GM23338 (cell line): ENCODE data around the gene DOCK6. TPM values are rescaled to one million over a fixed set of nuclear protein-coding genes. Genes with fewer than 3 reads are reported as not detected.

Experiments used
- ATAC-seq: fragments of 200-7000 bp; cut with Tn5 transposase; 3 replicates; pipeline ENCODE4 v1.9.1; 2020
- DNase-seq: peaks from one replicate; pipeline ENCODE4 v3.0.0-alpha.2; 2015; ENCODE audit warnings: low spot score
- H2AFZ ChIP-seq: fragments of 200-600 bp; sonication (generic); 2 replicates; pipeline ENCODE4 v1.8.0; 2016; ENCODE audit warnings: antibody characterized with exemption, mild to moderate bottlenecking, moderate library complexity
- H3F3A ChIP-seq: fragments of 200-600 bp; sonication (generic); replicated peaks from 2 replicates; pipeline ENCODE4 v1.8.0; 2017; ENCODE audit warnings: antibody characterized with exemption, mixed run types, low read depth
- H3K27ac ChIP-seq: fragments of 200-600 bp; sonication (generic); 2 replicates; pipeline ENCODE4 v1.6.1; 2016; ENCODE audit warnings: low read depth
- H3K27me3 ChIP-seq: fragments of 200-600 bp; sonication (generic); 2 replicates; pipeline ENCODE4 v1.8.0; 2016; ENCODE audit warnings: mild to moderate bottlenecking, mixed run types, moderate library complexity; ENCODE audit not compliant: insufficient read depth
- H3K36me3 ChIP-seq: fragments of 200-600 bp; sonication (generic); 2 replicates; pipeline ENCODE4 v1.8.0; 2016; ENCODE audit warnings: mild to moderate bottlenecking; ENCODE audit not compliant: insufficient read depth
- H3K4me1 ChIP-seq: fragments of 200-600 bp; sonication (generic); 2 replicates; pipeline ENCODE4 v1.8.0; 2016; ENCODE audit warnings: mild to moderate bottlenecking, moderate library complexity; ENCODE audit not compliant: insufficient read depth
- H3K4me2 ChIP-seq: fragments of 200-600 bp; sonication (generic); 2 replicates; pipeline ENCODE4 v1.7.1; 2017; ENCODE audit warnings: mixed run types
- H3K4me3 ChIP-seq: fragments of 200-600 bp; sonication (generic); 2 replicates; pipeline ENCODE4 v1.6.1; 2016; ENCODE audit warnings: mixed run types
- H3K79me2 ChIP-seq: fragments of 200-600 bp; sonication (generic); replicated peaks from 2 replicates; pipeline ENCODE4 v1.8.0; 2017; ENCODE audit warnings: mild to moderate bottlenecking; ENCODE audit not compliant: insufficient read depth
- H3K9me2 ChIP-seq: fragments of 200-600 bp; sonication (generic); 2 replicates; pipeline ENCODE4 v1.8.0; 2017; ENCODE audit not compliant: insufficient read depth
- H4K20me1 ChIP-seq: fragments of 200-600 bp; sonication (generic); replicated peaks from 2 replicates; pipeline ENCODE4 v1.8.0; 2017; ENCODE audit warnings: mild to moderate bottlenecking; ENCODE audit not compliant: insufficient read depth
- H3K27ac Mint-ChIP-seq: 2 replicates; pipeline ENCODE4 v1.8.0; 2020; ENCODE audit warnings: inconsistent platforms, mild to moderate bottlenecking, moderate library complexity, mixed read lengths
- H3K27me3 Mint-ChIP-seq: 3 replicates; pipeline ENCODE4 v1.8.0; 2022; ENCODE audit warnings: low read depth, mild to moderate bottlenecking, moderate library complexity, mixed read lengths, inconsistent platforms; ENCODE audit not compliant: insufficient read depth, poor library complexity
- H3K36me3 Mint-ChIP-seq: 3 replicates; pipeline ENCODE4 v1.8.0; 2021; ENCODE audit warnings: low read depth, mild to moderate bottlenecking, inconsistent platforms, moderate library complexity, mixed read lengths
- H3K4me1 Mint-ChIP-seq: 3 replicates; pipeline ENCODE4 v1.8.0; 2020; ENCODE audit warnings: mild to moderate bottlenecking, inconsistent platforms, mixed read lengths
- H3K4me3 Mint-ChIP-seq: 3 replicates; pipeline ENCODE4 v1.8.0; 2021; ENCODE audit warnings: moderate library complexity, mild to moderate bottlenecking, inconsistent platforms, mixed read lengths
- H3K9me3 Mint-ChIP-seq: 3 replicates; pipeline ENCODE4 v1.8.0; 2020; ENCODE audit warnings: moderate library complexity, mild to moderate bottlenecking, inconsistent platforms, mixed read lengths
- CREB1 ChIP-seq: fragments of 250-450 bp; sonication (Bioruptor Pico); IDR thresholded peaks from 2 replicates; pipeline ENCODE4 v1.5.0; 2020; ENCODE audit warnings: low read depth, mild to moderate bottlenecking, moderate library complexity
- CTCF ChIP-seq, 2 experiments: fragments of 200-600 bp in 1 of 2; sonication (generic) in 1 of 2; conservative IDR thresholded peaks; 2 replicates each; pipeline versions ENCODE4 v1.5.1 to v1.6.1; 2016 to 2017; ENCODE audit warnings: antibody characterized with exemption in 2 of 2, low read depth in 2 of 2, mild to moderate bottlenecking in 2 of 2, moderate library complexity in 1 of 2
- EZH2 ChIP-seq: fragments of 200-600 bp; sonication (generic); IDR thresholded peaks from one replicate; pipeline ENCODE4 v1.8.0; 2017; ENCODE audit warnings: antibody characterized with exemption, mild to moderate bottlenecking, low read depth; ENCODE audit not compliant: unreplicated experiment
- EZH2phosphoT487 ChIP-seq: fragments of 200-600 bp; sonication (generic); IDR thresholded peaks from one replicate; pipeline ENCODE4 v1.8.1; 2018; ENCODE audit warnings: antibody characterized with exemption; ENCODE audit not compliant: unreplicated experiment
- JUNB ChIP-seq: IDR thresholded peaks from one replicate; pipeline ENCODE4 v1.6.1; 2016; ENCODE audit warnings: antibody characterized with exemption; ENCODE audit not compliant: unreplicated experiment
- NANOG ChIP-seq: IDR thresholded peaks from 2 replicates; pipeline ENCODE4 v1.6.1; 2016; ENCODE audit warnings: antibody characterized with exemption, borderline replicate concordance
- POLR2AphosphoS5 ChIP-seq: IDR thresholded peaks from 2 replicates; pipeline ENCODE4 v1.6.1; 2016; ENCODE audit warnings: antibody characterized with exemption, low read depth
- REST ChIP-seq: IDR thresholded peaks from one replicate; pipeline ENCODE4 v1.6.1; 2018; ENCODE audit warnings: antibody characterized with exemption; ENCODE audit not compliant: unreplicated experiment
- STAT1 ChIP-seq: IDR thresholded peaks from one replicate; pipeline ENCODE4 v1.6.1; 2016; ENCODE audit warnings: antibody characterized with exemption; ENCODE audit not compliant: unreplicated experiment
- ZNF114 ChIP-seq: fragments of 250-450 bp; sonication (Bioruptor Pico); IDR thresholded peaks from 2 replicates; pipeline ENCODE4 v1.5.0; 2020; ENCODE audit warnings: mild to moderate bottlenecking, moderate library complexity
- ZNF331 ChIP-seq: fragments of 250-450 bp; sonication (Bioruptor Pico); IDR thresholded peaks from 2 replicates; pipeline ENCODE4 v1.5.0; 2020; ENCODE audit warnings: low read depth, mild to moderate bottlenecking, moderate library complexity
- ZNF462 ChIP-seq: fragments of 250-450 bp; sonication (Bioruptor Pico); IDR thresholded peaks from 2 replicates; pipeline ENCODE4 v1.5.0; 2020; ENCODE audit warnings: mild to moderate bottlenecking, moderate library complexity
- polyA plus RNA-seq: library from polyadenylated mRNA; unstranded; fragments of >200 nt; fragmentation: Nextera tagmentation; extraction: Ambion mirVana; gene quantifications from 2 replicates; pipeline ENCODE4 v1.2.1, GENCODE V29; 2016
- total RNA-seq: library from RNA; depleted of rRNA; stranded (reverse); fragments of >200 nt; shearing (Covaris generic); gene quantifications from 2 replicates; pipeline ENCODE4 v1.2.3, GENCODE V29; 2014
- TF ChIP-seq, protein P1 (sequence below): IDR thresholded peaks from 2 replicates; pipeline ENCODE4 v1.6.1; 2016; ENCODE audit warnings: antibody characterized with exemption

DOCK6 gene
- total and polyA plus RNA-seq, 2 experiments from 2014 or later = 34.6 to 49.0 TPM

DNA sequence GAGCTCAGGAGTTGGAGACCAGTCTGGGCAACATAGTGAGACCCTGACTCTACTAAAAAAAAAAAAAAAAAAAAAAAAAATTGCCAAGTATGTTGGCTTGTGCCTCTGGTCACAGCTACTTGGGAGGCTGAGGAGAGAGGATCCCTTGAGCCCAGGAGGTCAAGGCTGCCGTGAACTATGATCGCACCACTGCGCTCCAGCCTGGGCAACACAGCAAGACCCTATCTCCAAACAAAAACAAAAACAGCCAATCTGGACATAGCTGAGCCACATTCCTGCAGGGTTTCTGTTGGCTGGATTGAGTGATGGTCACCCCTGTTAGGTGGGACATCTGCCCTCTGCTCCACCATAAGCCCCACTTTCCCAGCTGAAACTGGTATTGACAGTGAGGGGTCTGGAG lies 36.5 kb downstream of the DOCK6 start:
- Mint-ChIP-seq H3K27ac (no peak overlapping the region), H3K36me3 (peaks cover 39% of the 10 kb centered on the region), H3K27me3 (peaks cover 13% of the 10 kb centered on the region), H3K4me3 (no peak overlapping the region), H3K4me1 (peaks cover 2% of the 10 kb centered on the region; the same call in 1 of the 3 replicates), H3K9me3 (peaks cover 5% of the 10 kb centered on the region; the same call in 2 of the 3 replicates)
- TF ChIP-seq ZNF462 (no peak), EZH2phosphoT487 (no peak), REST (no peak), NANOG (no peak), CTCF (conservative IDR thresholded peaks at IDR 0.05; ENCODE audit: low read depth in 2 of 2) (no peak), STAT1 (no peak), CREB1 (CRISPR knock-in tag) (no peak), JUNB (no peak), POLR2AphosphoS5 (no peak), ZNF114 (CRISPR knock-in tag) (no peak), ZNF331 (CRISPR knock-in tag) (no peak), EZH2 (no peak)
- TF ChIP-seq, protein P1, sequence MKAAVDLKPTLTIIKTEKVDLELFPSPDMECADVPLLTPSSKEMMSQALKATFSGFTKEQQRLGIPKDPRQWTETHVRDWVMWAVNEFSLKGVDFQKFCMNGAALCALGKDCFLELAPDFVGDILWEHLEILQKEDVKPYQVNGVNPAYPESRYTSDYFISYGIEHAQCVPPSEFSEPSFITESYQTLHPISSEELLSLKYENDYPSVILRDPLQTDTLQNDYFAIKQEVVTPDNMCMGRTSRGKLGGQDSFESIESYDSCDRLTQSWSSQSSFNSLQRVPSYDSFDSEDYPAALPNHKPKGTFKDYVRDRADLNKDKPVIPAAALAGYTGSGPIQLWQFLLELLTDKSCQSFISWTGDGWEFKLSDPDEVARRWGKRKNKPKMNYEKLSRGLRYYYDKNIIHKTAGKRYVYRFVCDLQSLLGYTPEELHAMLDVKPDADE = no peak
- Histone ChIP-seq H4K20me1 (no peaks in the 10 kb centered on the region; the same call in 1 of the 2 replicates), H3K4me3 (no peak overlapping the region), H3K79me2 (no peaks in the 10 kb centered on the region), H2AFZ (no peak overlapping the region), H3K9me2 (no peaks in the 10 kb centered on the region), H3K4me2 (no peak overlapping the region), H3K4me1 (0 out of 2 replicates have a peak, but pooled peaks cover 3% of the 10 kb centered on the region), H3K36me3 (peaks cover 10% of the 10 kb centered on the region), H3K27ac (no peak overlapping the region), H3F3A (peaks cover 7% of the 10 kb centered on the region), H3K27me3 (no peaks in the 10 kb centered on the region)
- DNase-seq (no peak), ATAC-seq (no peak)
